ENCODE measurements around the gene ZNF785.

Gene ZNF785

GRCh38 chr16:30535106-30535776, 50.3 kb downstream of the ZNF785 start:
- peak; percentile 79 for DNase-seq (ENCODE audit: low read depth, low spot score)
- TF ChIP-seq SUZ12 (IDR thresholded peaks at IDR 0.05; ENCODE audit: extremely low read depth, insufficient read depth, insufficient read length) (no peak), ZNF274 (IDR thresholded peaks at IDR 0.05; ENCODE audit: low read depth, low read length) (no peak), YY1 (IDR thresholded peaks at IDR 0.05; ENCODE audit: insufficient read depth, insufficient read length) (no peak)
- peaks cover 43% of the 10 kb centered on the region for H3K36me3 ChIP-seq (ENCODE audit: insufficient read depth, insufficient read length, low read length)
- no peaks in the 10 kb centered on the region for H3K9me3 ChIP-seq (ENCODE audit: insufficient read depth, low read length)
- H3K9ac ChIP-seq (ENCODE audit: insufficient read length, low read depth), result peak overlapping the region; percentile 99
- H3K27me3 ChIP-seq (ENCODE audit: insufficient read depth, insufficient read length), result no peaks in the 10 kb centered on the region
- peaks cover 4% of the 10 kb centered on the region for H3K4me1 ChIP-seq (ENCODE audit: insufficient read depth, insufficient read length)
- peak overlapping the region; percentile 85 for H3K4me3 ChIP-seq (ENCODE audit: insufficient read length, low read depth)

DNA sequence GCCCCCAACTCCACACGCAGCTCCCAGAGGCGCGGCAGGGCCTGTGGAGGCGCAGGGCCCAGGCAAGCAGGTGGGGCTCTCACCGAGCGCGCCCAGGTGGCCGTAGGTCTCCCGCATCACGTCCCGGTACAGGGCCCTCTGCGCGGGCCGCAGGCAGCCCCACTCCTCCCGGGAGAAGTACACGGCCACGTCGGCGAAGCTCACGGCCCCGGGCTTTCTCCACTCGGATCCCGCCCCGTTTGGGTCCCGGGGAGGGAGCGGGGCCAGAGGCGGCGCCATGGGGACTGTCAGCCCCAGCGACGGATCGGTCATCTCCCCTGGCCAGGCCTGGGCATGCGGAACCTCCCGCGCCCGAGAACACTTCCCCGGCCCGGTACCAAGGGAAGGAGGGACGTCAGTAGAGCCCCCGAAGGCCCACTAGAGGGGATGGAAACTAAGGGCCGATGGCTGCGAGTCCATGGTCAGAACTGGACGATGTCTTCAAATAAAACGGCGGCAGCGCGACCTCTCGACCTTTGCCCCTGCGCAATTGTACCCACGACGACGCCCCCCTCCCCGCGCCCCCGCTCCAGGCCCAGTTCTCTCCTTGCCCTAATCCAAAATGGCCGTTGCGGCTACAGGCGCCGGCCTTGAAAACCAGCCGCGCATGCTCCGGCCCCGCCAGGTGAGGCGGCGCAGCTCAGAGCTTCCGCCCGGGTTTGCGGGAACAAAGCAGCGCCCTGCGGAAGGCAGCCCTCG, 51.0 kb downstream of the ZNF785 start, which contains the start of gene ZNF747:
Gene ZNF747, minus strand, starts transcription at position 491 of the 738 bp plus-strand sequence. Its CDS starts 179 bp downstream, at position 312.
- DNase-seq (ENCODE audit: low read depth, low spot score), result peak; percentile 77
- Histone ChIP-seq H3K27me3 (ENCODE audit: insufficient read depth, insufficient read length) (no peaks in the 10 kb centered on the region), H3K36me3 (ENCODE audit: insufficient read depth, insufficient read length, low read length) (peaks cover 40% of the 10 kb centered on the region), H3K9me3 (ENCODE audit: insufficient read depth, low read length) (no peaks in the 10 kb centered on the region), H3K4me1 (ENCODE audit: insufficient read depth, insufficient read length) (peaks cover 2% of the 10 kb centered on the region), H3K4me3 (ENCODE audit: insufficient read length, low read depth) (peak within 1 kb of the TSS; percentile 85), H3K9ac (ENCODE audit: insufficient read length, low read depth) (peak within 1 kb of the TSS; percentile 99)
- TF ChIP-seq YY1 (IDR thresholded peaks at IDR 0.05; ENCODE audit: insufficient read depth, insufficient read length), result peak; percentile 98
- no peak for TF ChIP-seq ZNF274 (IDR thresholded peaks at IDR 0.05; ENCODE audit: low read depth, low read length)

- Histone ChIP-seq H3K9me3 (ENCODE audit: insufficient read depth, low read length) (no peaks in the 10 kb centered on the region), H3K4me3 (ENCODE audit: insufficient read length, low read depth) (peak overlapping the region; percentile 85), H3K9ac (ENCODE audit: insufficient read length, low read depth) (peak overlapping the region; percentile 93), H3K36me3 (ENCODE audit: insufficient read depth, insufficient read length, low read length) (peaks cover 35% of the 10 kb centered on the region), H3K4me1 (ENCODE audit: insufficient read depth, insufficient read length) (peaks cover 6% of the 10 kb centered on the region), H3K27me3 (ENCODE audit: insufficient read depth, insufficient read length) (no peaks in the 10 kb centered on the region)
- no peak for DNase-seq (ENCODE audit: low read depth, low spot score)
- no peak for TF ChIP-seq ZNF274 (IDR thresholded peaks at IDR 0.05; ENCODE audit: low read depth, low read length)
- no peak for TF ChIP-seq YY1 (IDR thresholded peaks at IDR 0.05; ENCODE audit: insufficient read depth, insufficient read length)
- no peak for TF ChIP-seq SUZ12 (IDR thresholded peaks at IDR 0.05; ENCODE audit: extremely low read depth, insufficient read depth, insufficient read length)
Measured at GRCh38 chr16:30533748-30534367, 51.6 kb downstream of the ZNF785 start.

- Histone ChIP-seq H3K27me3 (ENCODE audit: insufficient read depth, insufficient read length) (no peaks in the 10 kb centered on the region), H3K4me3 (ENCODE audit: insufficient read length, low read depth) (no peak overlapping the region), H3K9me3 (ENCODE audit: insufficient read depth, low read length) (no peaks in the 10 kb centered on the region), H3K4me1 (ENCODE audit: insufficient read depth, insufficient read length) (peaks cover 7% of the 10 kb centered on the region), H3K36me3 (ENCODE audit: insufficient read depth, insufficient read length, low read length) (peaks cover 35% of the 10 kb centered on the region), H3K9ac (ENCODE audit: insufficient read length, low read depth) (peak overlapping the region; percentile 51)
- no peak for DNase-seq (ENCODE audit: low read depth, low spot score)
- TF ChIP-seq SUZ12 (IDR thresholded peaks at IDR 0.05; ENCODE audit: extremely low read depth, insufficient read depth, insufficient read length), result no peak
- TF ChIP-seq ZNF274 (IDR thresholded peaks at IDR 0.05; ENCODE audit: low read depth, low read length), result no peak
- no peak for TF ChIP-seq YY1 (IDR thresholded peaks at IDR 0.05; ENCODE audit: insufficient read depth, insufficient read length)
Measured at GRCh38 chr16:30533146-30533522, 52.4 kb downstream of the ZNF785 start.

- H3K4me1 ChIP-seq (ENCODE audit: insufficient read depth, insufficient read length), result peaks cover 7% of the 10 kb centered on the region
Measured at GRCh38 chr16:30532285-30533145, 53.0 kb downstream of the ZNF785 start.

More at GRCh38 chr16:30532285-30533145, 53.0 kb downstream of the ZNF785 start:
- Histone ChIP-seq H3K9ac (ENCODE audit: insufficient read length, low read depth) (peak overlapping the region; percentile 51), H3K27me3 (ENCODE audit: insufficient read depth, insufficient read length) (no peaks in the 10 kb centered on the region), H3K36me3 (ENCODE audit: insufficient read depth, insufficient read length, low read length) (peaks cover 35% of the 10 kb centered on the region), H3K9me3 (ENCODE audit: insufficient read depth, low read length) (no peaks in the 10 kb centered on the region), H3K4me3 (ENCODE audit: insufficient read length, low read depth) (no peak overlapping the region)
- no peak for DNase-seq (ENCODE audit: low read depth, low spot score)
- TF ChIP-seq YY1 (IDR thresholded peaks at IDR 0.05; ENCODE audit: insufficient read depth, insufficient read length) (no peak), SUZ12 (IDR thresholded peaks at IDR 0.05; ENCODE audit: extremely low read depth, insufficient read depth, insufficient read length) (no peak), ZNF274 (IDR thresholded peaks at IDR 0.05; ENCODE audit: low read depth, low read length) (no peak)
